K562 (cell line): ENCODE measurements around the gene MAGI2. TPM values are rescaled to one million over a fixed set of nuclear protein-coding genes. Genes with fewer than 3 reads are reported as not detected.

ENCODE experiments used
- ATAC-seq: fragments of 200-7000 bp; cut with Tn5 transposase; 3 replicates; pipeline ENCODE4 v1.9.1; 2020; ENCODE audit warnings: moderate library complexity
- BruUV-seq: library from RNA; stranded (reverse); fragments of 400-500 nt; replicated peaks from 2 replicates; lab custom pipeline; 2021; lab: Mats Ljungman, UMichigan
- CTCF ChIA-PET: fragments of 300-600 bp; formaldehyde crosslinking; extraction: SDS; loops from one replicate; lab custom pipeline; 2021; ENCODE audit warnings: low intra/inter-chr PET ratio; lab: Yijun Ruan, JAX
- POLR2A ChIA-PET: fragments of 300-600, 350-650 bp; sonication (Branson Sonifier 250); formaldehyde crosslinking; extraction: SDS; loops from one replicate; lab custom pipeline; 2021; ENCODE audit warnings: antibody characterized with exemption, inconsistent platforms; lab: Yijun Ruan, JAX
- DNase-seq, 4 experiments: peaks; one replicate each; pipeline versions ENCODE4 v3.0.0 to v3.0.0-alpha.2; 2011 to 2018; ENCODE audit warnings: low spot score in 3 of 4, mixed read lengths in 3 of 4; ENCODE audit errors: extremely low read depth in 1 of 4
- FAIRE-seq: peaks from 2 replicates; lab custom pipeline; 2011; peaks lifted over from hg19 to GRCh38; lab: Jason Lieb, UNC
- H2AFZ ChIP-seq: 2 replicates; pipeline ENCODE4 v1.6.0; 2011; ENCODE audit warnings: low read depth, low read length, control low read depth, inconsistent platforms
- H3K27ac ChIP-seq: fragments of 200-600 bp; 3 replicates; pipeline ENCODE4 v1.8.0; 2011; ENCODE audit warnings: low read depth, mild to moderate bottlenecking, control low read depth, inconsistent platforms, low read length, moderate library complexity, mixed read lengths; ENCODE audit errors: extremely low read depth
- H3K27me3 ChIP-seq, 2 experiments: fragments of 300-600 bp in 1 of 2; 2 replicates in 1 of 2; 3 replicates in 1 of 2; pipeline versions ENCODE4 v1.6.0 to v1.8.0; 2011; ENCODE audit warnings: inconsistent platforms in 2 of 2, low read length in 2 of 2, mild to moderate bottlenecking in 1 of 2, mixed read lengths in 1 of 2, moderate library complexity in 1 of 2; ENCODE audit not compliant: control insufficient read depth in 2 of 2, insufficient read depth in 2 of 2
- H3K36me3 ChIP-seq: fragments of 300-600 bp; 3 replicates; pipeline ENCODE4 v1.8.0; 2011; ENCODE audit warnings: mild to moderate bottlenecking, low read length, inconsistent platforms; ENCODE audit not compliant: control insufficient read depth, insufficient read depth
- H3K4me1 ChIP-seq, 2 experiments: fragments of 200-600 bp in 1 of 2; replicated peaks in 1 of 2; 2 replicates in 1 of 2; 3 replicates in 1 of 2; pipeline versions ENCODE4 v1.5.1 to v1.8.0; 2011; ENCODE audit warnings: inconsistent platforms in 2 of 2, low read length in 2 of 2, mild to moderate bottlenecking in 1 of 2, mixed read lengths in 1 of 2, moderate library complexity in 1 of 2; ENCODE audit not compliant: control insufficient read depth in 2 of 2, insufficient read depth in 2 of 2
- H3K4me2 ChIP-seq: 2 replicates; pipeline ENCODE4 v1.6.1; 2011; ENCODE audit warnings: low read length, control low read depth, inconsistent platforms, mixed read lengths; ENCODE audit not compliant: insufficient read depth
- H3K4me3 ChIP-seq: fragments of 200-600 bp; sonication (generic), shearing (Covaris generic); 2 replicates; pipeline ENCODE4 v1.5.1; 2016; ENCODE audit warnings: control low read depth, inconsistent platforms
- H3K79me2 ChIP-seq: fragments of 200-600 bp; 3 replicates; pipeline ENCODE4 v1.8.0; 2011; ENCODE audit warnings: low read length, inconsistent platforms; ENCODE audit not compliant: control insufficient read depth, insufficient read depth
- H3K9ac ChIP-seq, 2 experiments: 2 replicates each; pipeline versions ENCODE4 v1.6.0 to v1.6.1; 2011; ENCODE audit warnings: low read depth in 2 of 2, low read length in 2 of 2, control low read depth in 1 of 2, inconsistent platforms in 1 of 2, mild to moderate bottlenecking in 1 of 2, mixed read lengths in 1 of 2; ENCODE audit not compliant: insufficient read depth in 1 of 2
- H3K9me1 ChIP-seq: one replicate; pipeline ENCODE4 v1.6.0; 2011; ENCODE audit warnings: inconsistent platforms, mild to moderate bottlenecking, low read length, moderate library complexity; ENCODE audit not compliant: control insufficient read depth, insufficient read depth
- H3K9me3 ChIP-seq: replicated peaks from 2 replicates; pipeline ENCODE4 v1.5.1; 2011; ENCODE audit warnings: low read depth, low read length, inconsistent platforms; ENCODE audit not compliant: control insufficient read depth, insufficient read depth
- H4K20me1 ChIP-seq: replicated peaks from 2 replicates; pipeline ENCODE4 v1.6.1; 2011; ENCODE audit warnings: low read length, inconsistent platforms, mixed read lengths; ENCODE audit not compliant: control insufficient read depth, insufficient read depth
- DNMT1 ChIP-seq: fragments of 450-650 bp; IDR thresholded peaks from 2 replicates; pipeline ENCODE4 v1.6.1; 2016; ENCODE audit warnings: antibody characterized with exemption, mild to moderate bottlenecking
- E2F3 ChIP-seq: fragments of 250-450 bp; sonication (Bioruptor Pico); IDR thresholded peaks from 2 replicates; pipeline ENCODE4 v1.4.0; 2020; ENCODE audit warnings: mild to moderate bottlenecking
- HSF4 ChIP-seq: fragments of 250-450 bp; sonication (Bioruptor Pico); IDR thresholded peaks from 2 replicates; pipeline ENCODE4 v2.1.2; 2022; ENCODE audit warnings: mild to moderate bottlenecking, moderate library complexity, borderline replicate concordance
- LEF1 ChIP-seq: fragments of 450-650 bp; IDR thresholded peaks from 2 replicates; pipeline ENCODE4 v1.6.1; 2016; ENCODE audit warnings: mild to moderate bottlenecking
- MXD1 ChIP-seq: fragments of 250-450 bp; sonication (Bioruptor Pico); IDR thresholded peaks from 2 replicates; pipeline ENCODE4 v1.8.0; 2021; ENCODE audit warnings: borderline replicate concordance, mild to moderate bottlenecking, moderate library complexity; ENCODE audit not compliant: poor library complexity, severe bottlenecking
- RBM39 ChIP-seq: fragments of 200-400 bp; formaldehyde crosslinking; optimal IDR thresholded peaks from 2 replicates; pipeline ENCODE3; 2018; ENCODE audit warnings: low read depth, low read length
- RFX5 ChIP-seq: IDR thresholded peaks from 2 replicates; pipeline ENCODE4 v1.6.1; 2011; ENCODE audit warnings: low read depth, mild to moderate bottlenecking, improper control_type of control experiment, low read length
- TCF15 ChIP-seq: fragments of 250-450 bp; sonication (Bioruptor Pico); IDR thresholded peaks from 2 replicates; pipeline ENCODE4 v1.8.0; 2022; ENCODE audit warnings: moderate library complexity, mild to moderate bottlenecking, inconsistent platforms
- TCF3 ChIP-seq: sonication (generic); formaldehyde crosslinking; IDR thresholded peaks from 2 replicates; pipeline ENCODE4 v1.4.0; 2020; ENCODE audit warnings: mild to moderate bottlenecking, missing genetic modification reagents
- TCF7 ChIP-seq: sonication (generic); IDR thresholded peaks from 2 replicates; pipeline ENCODE4 v1.6.1; 2016; ENCODE audit warnings: antibody characterized with exemption, borderline replicate concordance
- ZMIZ1 ChIP-seq, 2 experiments: fragments of 150-350 bp in 1 of 2; IDR thresholded peaks; 2 replicates each; pipeline ENCODE4 v1.6.1; 2012 to 2016; ENCODE audit warnings: low read depth in 2 of 2, low read length in 2 of 2, mild to moderate bottlenecking in 1 of 2, moderate library complexity in 1 of 2
- ZNF121 ChIP-seq: sonication (generic); formaldehyde crosslinking; conservative IDR thresholded peaks from 2 replicates; pipeline ENCODE4 v1.8.0; 2022; ENCODE audit warnings: missing genetic modification reagents
- ZNF507 ChIP-seq: conservative IDR thresholded peaks from 2 replicates; pipeline ENCODE4 v1.6.1; 2017; ENCODE audit warnings: missing genetic modification characterization, missing compliant biosample characterization
- ZNF695 ChIP-seq: fragments of 450-650 bp; formaldehyde crosslinking; IDR thresholded peaks from 2 replicates; pipeline ENCODE4 v1.4.0; 2020; ENCODE audit warnings: mild to moderate bottlenecking, moderate library complexity
- WGBS: fragments of 100-300 bp; shearing (Covaris generic); methylation state at CpG from one replicate; pipeline ENCODE4 v1.1.6; 2016; ENCODE audit warnings: low coverage, mixed read lengths; ENCODE audit not compliant: insufficient coverage; ENCODE audit errors: missing lambda C conversion rate; 5-methylcytosine and 5-hydroxymethylcytosine counted together
- in situ Hi-C: fragments of 300-500 bp; cut with MboI; formaldehyde crosslinking; loops from 4 replicates; pipeline ENCODE4 v1.15.0; 2018; ENCODE audit warnings: inconsistent platforms, mixed read lengths
- intact Hi-C: fragments of 100-400 bp; cut with micrococcal nuclease; formaldehyde crosslinking; loops from 2 replicates; pipeline ENCODE4 v1.14.2; 2022
- polyA plus RNA-seq, 8 experiments: library from polyadenylated mRNA; depleted of rRNA in 4 of 8; stranded (reverse) in 5 of 8; unstranded in 3 of 8; fragments of >200 nt; fragmentation: Nextera tagmentation in 2 of 8; fragmentation: Illumina TruSeq in 1 of 8; extraction: Ambion mirVana in 2 of 8; extraction: Trizol in 1 of 8; gene quantifications; 2 replicates each; pipeline versions ENCODE4 v1.2.1 to v1.2.3, GENCODE V29; 2011 to 2014; ENCODE audit warnings: inconsistent platforms in 1 of 8, missing spikeins in 1 of 8
- total RNA-seq, 7 experiments: library from RNA; depleted of rRNA in 6 of 7; stranded (reverse); fragments of >200 nt in 6 of 7; fragmentation: Illumina TruSeq in 2 of 7; extraction: Trizol in 2 of 7; gene quantifications; 2 replicates each; pipeline versions ENCODE4 v1.2.1 to v1.2.3, GENCODE V29; 2011 to 2021; ENCODE audit warnings: low replicate concordance in 1 of 7
- TF ChIP-seq, protein P1 (sequence below): fragments of 250-450 bp; sonication (Bioruptor Pico); IDR thresholded peaks from 2 replicates; pipeline ENCODE4 v1.6.1; 2021; ENCODE audit warnings: mild to moderate bottlenecking
- TF ChIP-seq, protein P2 (sequence below): fragments of 450-650 bp; formaldehyde crosslinking; IDR thresholded peaks from 2 replicates; pipeline ENCODE4 v1.4.0; 2020; ENCODE audit warnings: mild to moderate bottlenecking, mixed read lengths

The MAGI2 gene
- total and polyA plus RNA-seq, 9 of the 15 experiments (the other 6 are each of a cell fraction or from before 2014, with no cell fraction given): 0.27 to 1.4 (median 0.70) TPM

GRCh38 chr7:79241288-79242060 lies 212.0 kb downstream of the MAGI2 start:
- Histone ChIP-seq H3K4me2 (no peak overlapping the region), H4K20me1 (no peaks in the 10 kb centered on the region), H3K27me3 (no peaks in the 10 kb centered on the region), H3K36me3 (no peaks in the 10 kb centered on the region), H3K9me1 (no peaks in the 10 kb centered on the region), H3K79me2 (no peaks in the 10 kb centered on the region), H3K4me3 (no peak overlapping the region), H3K4me1 (no peaks in the 10 kb centered on the region), H3K27ac (no peak overlapping the region), H2AFZ (no peak overlapping the region), H3K9me3 (peaks cover 2% of the 10 kb centered on the region; the same call in 1 of the 2 replicates), H3K9ac (no peak overlapping the region)
- no TSS peak for BruUV-seq
- WGBS: 6% methylated on average over 1 of the region's 1 CpG
- DNase-seq: no peak
- in situ Hi-C loops (no loop called here), intact Hi-C loops (no loop called here)
- ChIA-PET CTCF (no interaction called here), POLR2A (no interaction called here)
- no peak for ATAC-seq
- no peak for FAIRE-seq
- TF ChIP-seq DNMT1: no peak
- no peak for TF ChIP-seq HSF4 (CRISPR knock-in tag)
- TF ChIP-seq, protein P1, sequence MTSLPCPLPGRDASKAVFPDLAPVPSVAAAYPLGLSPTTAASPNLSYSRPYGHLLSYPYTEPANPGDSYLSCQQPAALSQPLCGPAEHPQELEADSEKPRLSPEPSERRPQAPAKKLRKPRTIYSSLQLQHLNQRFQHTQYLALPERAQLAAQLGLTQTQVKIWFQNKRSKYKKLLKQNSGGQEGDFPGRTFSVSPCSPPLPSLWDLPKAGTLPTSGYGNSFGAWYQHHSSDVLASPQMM (CRISPR knock-in tag): no peak
- no peak for TF ChIP-seq TCF3 (CRISPR knock-in tag)
- TF ChIP-seq, protein P2, sequence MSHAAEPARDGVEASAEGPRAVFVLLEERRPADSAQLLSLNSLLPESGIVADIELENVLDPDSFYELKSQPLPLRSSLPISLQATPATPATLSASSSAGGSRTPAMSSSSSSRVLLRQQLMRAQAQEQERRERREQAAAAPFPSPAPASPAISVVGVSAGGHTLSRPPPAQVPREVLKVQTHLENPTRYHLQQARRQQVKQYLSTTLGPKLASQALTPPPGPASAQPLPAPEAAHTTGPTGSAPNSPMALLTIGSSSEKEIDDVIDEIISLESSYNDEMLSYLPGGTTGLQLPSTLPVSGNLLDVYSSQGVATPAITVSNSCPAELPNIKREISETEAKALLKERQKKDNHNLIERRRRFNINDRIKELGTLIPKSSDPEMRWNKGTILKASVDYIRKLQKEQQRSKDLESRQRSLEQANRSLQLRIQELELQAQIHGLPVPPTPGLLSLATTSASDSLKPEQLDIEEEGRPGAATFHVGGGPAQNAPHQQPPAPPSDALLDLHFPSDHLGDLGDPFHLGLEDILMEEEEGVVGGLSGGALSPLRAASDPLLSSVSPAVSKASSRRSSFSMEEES: no peak
- TF ChIP-seq ZNF507 (tag): no peak
- no peak for TF ChIP-seq RFX5
- TF ChIP-seq E2F3: no peak
- TF ChIP-seq TCF15 (CRISPR knock-in tag): no peak
- TF ChIP-seq TCF7: no peak
- TF ChIP-seq ZMIZ1 (IDR thresholded peaks at IDR 0.05; ENCODE audit: low read depth in 2 of 2, low read length in 2 of 2): no peak
- TF ChIP-seq ZNF121 (CRISPR knock-in tag): no peak
- no peak for TF ChIP-seq RBM39
- no peak for TF ChIP-seq LEF1
- no peak for TF ChIP-seq MXD1 (CRISPR knock-in tag)
- no peak for TF ChIP-seq ZNF695
